Stimulated activated CD4-positive, alpha-beta T cell treated with anti-CD3 and anti-CD28 coated beads, Interleukin-4, amount 100 ng/mL, for 48 hours (primary cell): ENCODE results near the gene RELL1.

Source experiments
- DNase-seq, 2 donors: peaks; one replicate each; pipeline ENCODE4 v3.0.0-alpha.2; 2020; ENCODE audit warnings: low read depth in 2 of 2

RELL1 gene

DNA sequence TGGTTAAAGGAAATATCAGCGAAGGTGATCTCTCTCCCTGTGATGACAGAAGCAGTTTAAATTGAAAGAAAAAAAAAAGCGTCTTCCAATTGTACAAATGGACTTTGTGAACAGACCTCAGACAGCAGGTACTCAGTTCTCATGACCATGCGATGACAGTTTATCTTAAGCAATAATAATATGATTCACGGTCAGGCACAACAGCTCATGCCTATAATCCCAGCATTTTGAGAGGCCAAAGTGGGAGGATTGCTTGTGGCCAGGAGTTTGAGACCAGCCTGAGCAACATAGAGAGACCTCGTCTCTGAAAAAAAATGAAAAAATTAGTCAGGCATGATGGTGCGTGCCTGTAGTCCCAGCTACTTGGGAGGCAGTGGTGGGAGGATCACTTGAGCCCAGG lies 51.0 kb downstream of the RELL1 start:
- DNase-seq = no peak

DNA sequence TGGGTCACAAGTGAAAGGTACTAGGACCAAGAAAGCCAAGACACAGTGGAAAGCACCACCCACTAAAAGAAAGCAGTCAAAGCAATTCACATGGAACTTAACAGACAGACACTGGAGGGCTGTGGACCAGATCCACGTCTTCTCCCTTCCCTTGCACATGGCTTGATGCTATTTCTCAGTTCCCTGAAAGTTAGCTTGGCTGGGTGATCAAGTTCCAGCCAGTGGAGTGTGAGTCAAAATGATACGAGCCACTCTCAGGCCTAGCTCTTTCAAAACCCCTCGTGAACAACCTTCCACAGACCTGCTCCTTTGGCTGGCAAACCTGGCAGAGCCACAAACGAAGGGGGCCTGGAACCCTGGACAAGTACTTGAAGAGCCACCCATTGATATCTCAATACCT lies 52.0 kb downstream of the RELL1 start:
- no peak for DNase-seq

DNA sequence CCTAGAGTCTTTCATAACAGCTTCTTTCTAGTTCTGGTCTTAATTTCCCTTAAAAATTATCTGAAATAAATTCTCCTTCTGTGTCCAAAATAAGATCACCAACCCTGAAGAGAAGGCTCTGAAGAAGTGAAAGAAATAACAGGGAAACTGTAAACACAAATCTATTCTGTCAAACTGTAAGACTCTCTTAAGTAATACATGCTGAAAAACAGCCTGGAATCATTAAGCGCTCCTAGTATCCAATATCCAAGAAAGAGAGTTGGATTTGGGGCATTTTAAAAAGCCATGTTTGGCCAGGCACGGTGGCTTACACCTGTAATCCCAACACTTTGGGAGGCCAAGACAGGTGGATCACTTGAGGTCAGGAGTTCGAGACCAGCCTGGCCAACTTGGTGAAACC lies 53.3 kb downstream of the RELL1 start:
- DNase-seq = no peak

DNA sequence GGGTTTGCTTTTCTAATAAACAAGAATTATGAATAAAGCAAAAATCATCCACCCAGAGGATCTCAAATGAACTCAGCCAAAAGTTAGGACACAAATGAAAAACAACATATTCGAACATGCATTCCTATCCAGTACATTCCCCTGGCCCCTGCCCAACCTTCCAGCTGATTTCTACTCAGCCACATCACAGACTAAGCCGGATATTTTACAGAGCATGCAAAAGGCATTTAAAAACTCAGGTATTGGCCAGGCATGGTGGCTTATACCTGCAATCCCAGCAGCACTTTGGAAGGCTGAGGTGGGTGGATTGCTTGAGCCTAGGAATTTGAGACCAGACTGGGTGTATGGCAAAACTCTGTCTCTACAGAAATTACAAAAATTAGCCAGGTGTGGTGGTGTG lies 54.6 kb downstream of the RELL1 start:
- DNase-seq = no peak

DNA sequence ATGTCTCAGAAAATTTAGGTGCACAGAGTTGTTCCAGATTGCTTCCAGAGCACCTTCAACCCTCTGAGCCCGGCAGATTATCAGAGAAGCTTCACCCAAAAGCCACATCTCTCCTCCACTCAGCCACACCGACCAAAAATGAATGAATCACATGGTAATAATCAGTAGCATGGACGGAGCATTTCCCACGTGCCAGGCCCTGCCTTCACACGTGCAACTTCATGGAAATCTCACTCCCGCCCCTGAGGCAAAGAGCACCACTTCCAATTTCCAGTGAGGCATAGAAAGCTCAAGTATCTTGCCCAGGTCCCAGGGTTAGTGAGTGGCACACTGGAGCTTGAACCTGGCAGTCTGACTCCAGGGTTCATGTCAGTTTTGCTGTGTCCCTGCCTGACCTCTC lies 56.5 kb downstream of the RELL1 start:
- no peak for DNase-seq

DNA sequence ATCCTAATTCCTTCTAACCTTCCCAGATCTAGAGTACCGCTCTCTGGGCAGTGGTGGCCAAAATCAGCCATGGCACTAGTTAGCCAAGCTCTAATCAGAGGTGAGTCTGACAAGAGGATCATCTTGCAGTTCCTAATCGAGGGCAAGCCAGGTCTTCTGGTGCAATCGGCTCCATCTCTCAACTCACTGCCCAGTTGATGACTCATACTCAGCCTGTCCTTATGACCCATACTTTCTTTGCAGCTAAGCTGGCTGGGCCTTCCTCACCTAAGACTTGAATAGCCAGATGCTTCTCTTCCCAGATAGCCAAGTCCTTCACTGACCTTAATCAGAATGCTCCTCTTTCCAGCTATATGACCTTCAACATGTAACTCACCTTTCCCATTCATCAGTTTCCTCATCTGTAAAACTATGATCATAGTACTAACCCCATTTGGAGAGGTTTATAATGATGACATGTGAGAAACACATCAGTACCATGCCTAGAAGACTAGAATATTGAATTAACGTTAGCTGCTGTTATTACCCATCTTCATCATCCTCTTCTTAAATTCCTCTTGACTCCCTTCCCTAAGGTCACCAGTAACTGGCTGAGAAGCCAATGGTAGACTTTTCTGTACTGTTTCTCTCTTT lies 57.1 kb downstream of the RELL1 start:
- DNase-seq = no peak

DNA sequence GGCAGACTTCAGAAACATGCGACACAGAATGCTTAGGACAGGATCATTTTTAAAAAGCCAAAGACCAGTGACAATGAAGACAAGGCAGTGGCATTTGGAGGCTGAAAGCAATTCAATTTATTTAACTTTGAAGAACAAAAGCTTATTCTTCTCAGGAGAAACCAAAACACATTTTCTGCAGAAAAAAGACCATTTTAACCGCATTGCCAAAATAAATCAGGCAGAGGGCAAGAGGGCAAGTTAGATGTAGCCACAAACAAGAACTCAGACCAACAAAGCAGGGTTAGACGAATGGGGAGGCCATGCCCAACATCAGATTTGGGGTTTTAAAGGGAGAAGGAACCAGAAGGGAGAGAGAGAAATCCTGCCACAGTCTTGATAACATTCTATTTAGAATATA lies 58.9 kb downstream of the RELL1 start:
- DNase-seq = no peak

DNA sequence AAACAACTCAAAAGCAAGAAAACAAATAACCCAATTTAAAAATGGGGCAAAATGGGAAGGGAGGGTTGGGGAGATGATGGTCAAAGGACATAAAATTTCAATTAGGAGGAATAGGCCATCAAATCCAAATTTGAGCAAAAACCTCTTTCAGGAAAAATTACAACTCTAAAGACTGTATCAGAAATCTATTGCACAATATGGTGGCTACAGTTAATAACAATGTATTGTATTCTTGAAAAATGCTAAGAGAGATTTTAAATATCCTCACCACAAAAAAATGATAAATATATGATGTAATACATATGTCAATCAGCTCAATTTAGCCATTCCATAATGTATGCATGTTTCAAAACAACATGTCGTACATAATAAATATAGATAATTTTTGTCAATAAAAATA lies 60.7 kb downstream of the RELL1 start:
- no peak for DNase-seq

DNA sequence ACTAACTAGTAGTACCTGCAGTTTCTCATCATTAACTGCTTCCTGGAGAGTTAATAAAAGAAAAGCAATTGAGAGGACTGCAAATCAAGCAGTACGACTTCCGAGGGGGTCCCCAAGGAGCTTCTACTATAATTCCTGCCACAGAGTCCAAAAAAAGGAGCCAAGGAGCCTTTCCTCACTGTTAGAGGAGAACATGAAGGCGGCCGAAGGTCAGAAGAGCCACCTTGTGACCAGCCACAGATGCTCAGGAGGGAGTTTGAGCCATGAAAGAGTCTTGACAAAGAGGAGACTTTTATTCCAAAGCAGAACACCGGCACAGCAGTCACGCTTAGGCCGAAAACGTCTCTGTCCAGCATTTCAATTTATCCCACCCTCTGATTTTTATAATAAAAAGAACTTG lies 62.2 kb downstream of the RELL1 start:
- no peak for DNase-seq

DNA sequence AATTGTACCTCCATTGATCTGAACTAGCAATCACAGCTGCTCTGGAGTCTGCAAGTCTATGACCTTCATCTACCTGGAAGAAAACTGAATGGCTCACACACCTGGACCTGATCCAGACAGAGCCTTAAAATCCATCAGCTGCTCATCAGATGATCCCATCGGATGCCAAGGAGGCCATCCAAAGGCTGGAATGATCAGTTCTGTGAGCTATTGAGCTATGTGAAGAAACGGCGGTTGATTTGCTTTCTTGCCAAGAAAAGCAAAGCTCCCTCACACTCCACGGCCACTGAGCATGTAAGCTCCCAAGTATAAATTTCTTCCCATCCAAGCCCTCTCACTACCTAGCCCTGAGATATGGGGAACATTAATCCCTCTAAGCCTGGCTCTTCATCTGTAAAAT lies 63.1 kb downstream of the RELL1 start:
- no peak for DNase-seq

DNA sequence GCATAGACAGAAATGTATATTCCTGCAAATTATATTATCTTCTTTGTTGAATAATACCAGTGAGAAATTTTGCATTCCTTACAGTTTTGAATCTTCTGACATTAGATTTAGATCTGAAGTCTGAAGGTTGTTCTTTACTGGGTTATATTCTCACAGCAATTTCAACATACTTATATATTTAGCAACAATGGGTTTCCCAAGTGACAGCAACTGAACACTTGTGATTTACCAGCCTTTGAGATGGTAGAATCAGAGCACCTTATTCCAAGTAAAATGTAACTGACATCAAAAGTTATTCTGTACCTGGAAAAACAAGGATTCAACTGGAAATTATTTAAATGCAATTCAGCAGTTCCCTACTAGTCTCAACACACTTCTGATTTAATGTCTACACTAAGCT lies 66.0 kb downstream of the RELL1 start:
- no peak for DNase-seq

DNA sequence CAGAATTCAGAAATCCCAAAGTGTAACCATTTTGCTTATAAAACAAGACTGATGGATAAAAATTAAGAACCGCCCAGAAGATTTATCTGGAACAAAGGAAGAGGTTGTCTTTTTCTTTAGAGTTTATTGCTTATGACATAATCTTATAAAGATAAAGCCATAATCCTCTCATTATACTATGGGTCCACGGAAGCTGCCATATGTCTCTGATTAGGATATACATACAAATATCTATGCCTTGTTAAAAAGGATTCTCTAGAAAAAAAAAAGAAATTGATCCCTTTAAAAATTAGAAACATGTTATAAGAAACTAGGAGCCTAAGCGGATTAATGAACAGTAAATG lies 70.5 kb downstream of the RELL1 start:
- no peak for DNase-seq

DNA sequence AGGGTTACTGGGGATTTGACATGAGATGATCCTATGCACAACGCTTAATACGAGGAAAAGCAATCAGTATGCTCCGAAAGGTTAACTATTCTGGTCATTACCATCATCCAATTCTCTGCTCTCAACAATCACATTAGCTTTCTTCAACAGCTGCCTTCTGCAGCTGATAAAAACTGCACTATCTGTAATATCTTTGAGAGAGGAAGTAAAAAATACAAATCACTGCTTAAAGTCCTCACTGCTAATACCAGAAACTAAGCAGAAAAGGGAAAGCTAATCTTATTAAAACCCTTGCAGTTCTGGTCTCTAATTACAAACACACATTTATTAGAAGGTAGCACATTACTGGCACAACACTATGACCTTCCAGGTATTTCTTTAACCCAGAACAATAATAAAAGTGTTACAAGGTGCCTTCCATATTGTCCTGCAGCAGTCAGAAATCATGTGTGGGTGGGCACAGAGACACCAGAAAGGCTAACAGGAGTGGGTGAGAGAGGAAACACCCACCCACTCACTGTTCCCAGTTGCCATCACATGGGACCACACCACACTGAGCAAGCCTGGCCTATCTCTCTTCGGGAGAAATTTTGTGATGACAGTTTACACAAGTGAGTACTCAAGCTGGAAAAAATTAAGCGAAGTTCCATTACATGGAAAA lies 71.0 kb downstream of the RELL1 start:
- DNase-seq = no peak

DNA sequence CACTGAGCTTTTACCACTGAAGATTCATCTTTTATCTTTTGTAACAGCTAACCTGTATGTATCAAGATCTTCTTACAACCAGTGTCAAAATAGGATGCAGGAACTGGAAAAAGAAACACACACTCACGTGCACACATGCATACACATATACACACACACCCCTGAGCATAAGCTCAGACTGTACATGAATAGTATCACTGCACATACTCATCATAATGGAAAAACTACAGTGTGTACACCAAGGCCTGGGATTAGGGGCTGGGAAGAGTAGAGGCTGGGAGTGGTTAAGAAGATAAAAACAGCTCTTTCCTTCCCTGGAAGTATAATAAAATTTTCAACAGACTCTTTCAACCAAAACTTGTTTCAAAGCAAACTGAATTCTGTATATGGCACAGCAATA lies 73.4 kb downstream of the RELL1 start:
- no peak for DNase-seq

DNA sequence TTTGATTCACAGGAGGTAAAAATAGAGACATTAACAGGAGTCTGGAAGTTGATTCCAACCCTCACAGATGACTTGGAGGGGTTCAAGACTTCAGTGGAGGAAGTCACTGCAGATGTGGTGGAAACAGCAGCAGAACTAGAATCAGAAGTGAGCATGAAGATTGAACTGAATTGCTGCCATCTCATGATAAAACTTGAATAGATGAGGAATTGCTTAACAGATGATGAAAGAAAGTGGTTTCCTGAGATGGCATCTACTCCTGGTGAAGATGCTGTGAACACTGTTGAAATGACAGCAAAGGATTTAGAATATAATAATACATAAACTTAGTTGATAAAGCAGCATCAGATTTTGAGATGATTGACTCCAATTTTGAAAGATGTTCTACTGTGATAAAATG lies 76.5 kb downstream of the RELL1 start:
- DNase-seq = no peak

DNA sequence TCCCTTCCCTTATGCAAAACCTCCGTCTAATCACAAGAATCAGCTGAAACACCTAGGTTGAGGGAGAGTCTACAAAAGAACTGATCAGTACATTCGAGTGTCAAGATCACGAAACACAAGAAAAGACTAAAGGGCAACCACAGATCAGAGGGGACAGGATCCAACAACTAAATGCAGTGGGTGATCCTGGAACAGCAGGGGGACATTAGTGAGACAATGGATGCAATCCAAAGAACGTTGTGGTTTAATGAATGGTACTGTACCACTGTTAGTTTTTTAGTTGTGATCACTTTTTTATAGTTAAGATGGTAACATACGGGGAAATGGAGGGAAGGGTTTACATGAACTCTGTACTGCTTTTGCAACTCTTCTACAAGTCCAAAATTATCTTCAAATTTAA lies 79.2 kb downstream of the RELL1 start:
- no peak for DNase-seq

DNA sequence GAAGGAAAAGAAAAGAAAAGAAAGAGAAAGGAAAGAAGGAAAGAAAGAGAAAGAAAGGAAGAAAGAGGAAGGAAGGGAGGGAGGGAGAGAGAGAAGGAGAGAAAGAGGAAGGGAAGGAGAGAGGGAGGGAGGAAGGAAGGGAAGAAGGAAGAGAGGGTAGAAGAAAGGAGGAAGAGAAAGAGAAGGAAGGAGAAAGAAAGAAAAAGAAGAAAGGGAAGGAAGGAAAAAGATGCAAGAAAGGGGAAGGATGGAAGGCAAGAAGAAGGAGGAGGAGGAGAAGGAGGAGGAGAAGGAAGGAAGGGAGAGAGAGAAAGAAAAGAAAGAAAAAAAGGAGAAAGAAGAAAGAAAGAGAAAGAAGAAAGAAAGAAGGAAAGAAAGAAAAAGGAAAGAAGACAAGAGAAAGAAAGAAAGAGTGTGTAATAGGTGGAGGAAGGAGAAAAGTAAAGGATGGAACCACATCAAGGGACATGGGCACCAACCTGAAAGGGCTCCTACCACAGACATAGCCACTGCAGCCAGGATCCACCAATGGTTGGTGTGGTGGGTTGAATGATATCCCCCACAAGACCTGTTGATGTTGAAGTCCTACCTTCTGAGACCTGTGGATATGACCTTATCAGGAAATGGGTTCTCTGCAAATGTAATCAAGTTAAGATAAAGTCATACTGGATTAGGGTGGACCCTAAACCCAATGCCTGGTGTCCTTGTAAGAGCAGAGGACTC lies 80.2 kb downstream of the RELL1 start:
- no peak for DNase-seq

DNA sequence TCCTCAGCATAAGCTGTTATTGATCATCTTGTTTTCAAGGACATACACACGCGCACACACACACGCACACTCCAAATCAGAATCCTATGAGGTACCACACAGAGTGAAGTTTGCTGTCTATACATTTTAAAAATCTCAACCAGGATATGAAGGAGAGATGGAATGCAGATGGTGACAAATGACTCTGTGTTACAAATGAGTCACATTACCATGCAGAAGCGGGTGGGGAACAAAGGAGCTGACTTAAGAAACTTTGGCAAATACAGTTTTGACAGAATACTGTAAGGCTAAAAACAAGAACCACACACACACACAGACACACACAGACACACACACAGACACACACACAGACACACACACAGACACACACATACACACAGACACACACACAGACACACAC lies 81.7 kb downstream of the RELL1 start:
- DNase-seq = no peak

DNA sequence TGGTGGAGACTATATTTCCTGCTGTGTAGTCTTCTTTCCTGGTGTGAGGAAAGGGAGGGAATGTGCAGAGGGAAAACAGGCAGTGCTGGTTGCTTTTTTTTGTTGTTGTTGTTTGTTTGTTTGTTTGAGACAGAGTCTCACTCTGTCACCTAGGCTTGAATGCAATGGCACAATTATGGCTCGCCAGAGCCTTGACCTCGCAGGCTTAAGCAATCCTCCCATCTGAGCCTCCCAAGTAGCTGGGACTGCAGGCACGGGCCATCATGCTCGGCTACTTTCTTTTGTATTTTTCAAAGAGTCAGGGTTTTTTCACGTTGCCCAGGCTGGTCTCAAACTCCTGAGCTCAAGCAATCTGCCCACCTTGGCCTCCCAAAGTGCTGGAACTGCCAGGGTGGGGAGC lies 82.5 kb downstream of the RELL1 start:
- no peak for DNase-seq

DNA sequence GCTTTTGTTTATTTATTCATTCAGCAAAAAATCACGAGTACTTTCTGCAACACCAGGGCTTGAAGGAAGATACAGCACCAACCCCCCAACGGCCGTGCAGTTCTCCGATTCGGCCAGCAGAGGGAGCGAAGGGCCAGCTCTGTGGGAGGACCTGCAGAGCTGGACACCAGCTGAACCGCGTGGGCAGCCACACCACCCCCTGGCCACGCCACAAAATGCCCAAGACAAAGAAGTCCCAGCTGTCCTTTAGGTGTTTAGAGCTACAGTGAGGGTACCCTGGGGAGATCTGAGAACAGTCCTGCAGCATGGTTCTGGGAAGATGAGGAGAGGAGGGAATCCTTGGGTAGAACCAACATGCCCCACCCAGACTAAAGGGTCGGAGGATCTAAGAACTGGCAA lies 83.1 kb downstream of the RELL1 start:
- DNase-seq = peak; percentile 60 to 77

DNA sequence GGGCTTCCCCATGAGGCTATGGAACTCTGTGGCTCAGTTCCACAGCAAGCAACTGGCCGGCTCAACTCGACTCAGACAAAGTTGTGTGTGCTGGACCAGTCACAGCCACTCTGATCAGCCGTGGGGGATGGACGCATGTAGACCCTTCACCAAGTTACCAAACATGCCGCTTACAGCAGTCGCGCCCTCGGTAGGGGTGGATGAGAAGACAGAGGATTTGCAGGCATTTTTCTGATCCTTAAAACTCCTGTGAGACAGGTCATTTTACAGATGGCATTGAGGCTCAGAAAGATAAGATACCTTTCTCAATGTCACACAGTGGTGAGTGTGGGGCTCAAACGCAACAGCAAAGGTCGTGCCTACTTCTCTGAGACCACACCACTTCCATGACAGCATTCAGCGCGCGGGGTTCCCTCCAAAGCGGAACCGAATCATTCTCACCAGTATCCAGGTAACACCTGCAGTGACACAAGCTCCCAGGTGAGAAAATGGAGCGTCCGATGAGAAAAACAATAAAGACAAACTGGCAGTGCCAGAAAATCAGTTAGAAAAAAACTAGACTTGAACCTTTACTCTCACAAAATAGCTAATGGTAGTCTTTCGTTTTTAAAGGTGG lies 83.6 kb downstream of the RELL1 start:
- DNase-seq = no peak

DNA sequence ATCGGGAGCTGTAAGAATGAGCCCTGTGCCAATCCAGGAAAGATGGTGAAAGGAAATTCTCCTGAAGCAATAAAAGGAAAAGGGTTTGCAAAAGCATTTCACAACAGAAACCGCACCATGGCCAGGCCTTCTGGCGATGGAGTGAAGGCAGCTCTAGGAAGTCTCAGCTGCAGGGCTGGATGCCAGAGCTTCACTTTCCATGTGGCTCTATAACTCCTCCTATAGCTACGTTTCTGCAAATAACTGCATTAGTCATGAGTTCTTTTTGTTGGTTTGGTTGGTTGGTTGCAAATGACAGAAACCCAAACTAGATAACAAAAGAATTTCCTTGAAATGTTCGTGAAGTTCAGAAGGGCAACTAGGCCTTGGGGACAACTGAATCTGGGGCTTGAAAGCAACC lies 84.6 kb downstream of the RELL1 start:
- no peak for DNase-seq
